ENCODE measurements around the gene VRK2. TPM values are rescaled to one million over a fixed set of nuclear protein-coding genes. Genes with fewer than 3 reads are reported as not detected.

The VRK2 gene
- polyA plus RNA-seq, 1 donor from 2014 or later, result 0.45 TPM

- TF ChIP-seq MXI1 (conservative IDR thresholded peaks at IDR 0.05; ENCODE audit: poor library complexity, severe bottlenecking) (no peak), EP300 (conservative IDR thresholded peaks at IDR 0.05; ENCODE audit: poor library complexity, severe bottlenecking) (no peak)
- Histone ChIP-seq H3K4me3 (ENCODE audit: low read length) (no peak overlapping the region), H3K9me2 (ENCODE audit: insufficient read depth, low read length) (no peaks in the 10 kb centered on the region), H3F3A (ENCODE audit: insufficient read depth, low read length, poor library complexity, severe bottlenecking) (no peaks in the 10 kb centered on the region), H3K9me3 (ENCODE audit: low read length) (no peaks in the 10 kb centered on the region), H3K4me2 (ENCODE audit: low read length) (no peak overlapping the region), H3K27me3 (ENCODE audit: insufficient read depth, low read depth, low read length) (peaks cover 19% of the 10 kb centered on the region), H3K27ac (ENCODE audit: low read length) (no peak overlapping the region), H3K9ac (ENCODE audit: low read length) (no peak overlapping the region), H2AFZ (ENCODE audit: low read depth, low read length) (no peak overlapping the region), H3K36me3 (ENCODE audit: insufficient read depth, low read length) (no peaks in the 10 kb centered on the region), H3K79me2 (replicated peaks; ENCODE audit: insufficient read depth, low read length) (no peaks in the 10 kb centered on the region), H4K20me1 (ENCODE audit: insufficient read depth) (no peaks in the 10 kb centered on the region)
These were observed 1.4 kb downstream of the VRK2 start for GRCh38 chr2:58047961-58048360.

GRCh38 chr2:58051445-58051844 is 4.8 kb downstream of the VRK2 start:
- H2AFZ ChIP-seq (ENCODE audit: low read depth, low read length), result no peak overlapping the region
- H3K9me2 ChIP-seq (ENCODE audit: insufficient read depth, low read length), result no peaks in the 10 kb centered on the region
- H3F3A ChIP-seq (ENCODE audit: insufficient read depth, low read length, poor library complexity, severe bottlenecking), result no peaks in the 10 kb centered on the region
- peaks cover 13% of the 10 kb centered on the region for H3K27me3 ChIP-seq (ENCODE audit: insufficient read depth, low read depth, low read length)
- TF ChIP-seq EZH2 (IDR thresholded peaks at IDR 0.05; ENCODE audit: borderline replicate concordance, insufficient read depth, low read length, poor library complexity, severe bottlenecking) (no peak), RAD21 (conservative IDR thresholded peaks at IDR 0.05) (no peak), SMC3 (conservative IDR thresholded peaks at IDR 0.05; ENCODE audit: poor library complexity) (no peak)
- H3K79me2 ChIP-seq (replicated peaks; ENCODE audit: insufficient read depth, low read length), result no peaks in the 10 kb centered on the region
- H3K9ac ChIP-seq (ENCODE audit: low read length), result no peak overlapping the region
- H3K4me2 ChIP-seq (ENCODE audit: low read length), result no peak overlapping the region
- H3K36me3 ChIP-seq (ENCODE audit: insufficient read depth, low read length), result no peaks in the 10 kb centered on the region
- no peak overlapping the region for H3K4me3 ChIP-seq (ENCODE audit: low read length)
- no peaks in the 10 kb centered on the region for H3K9me3 ChIP-seq (ENCODE audit: low read length)
- H3K27ac ChIP-seq (ENCODE audit: low read length), result no peak overlapping the region
- H4K20me1 ChIP-seq (ENCODE audit: insufficient read depth), result no peaks in the 10 kb centered on the region

- Histone ChIP-seq H3F3A (ENCODE audit: insufficient read depth, low read length, poor library complexity, severe bottlenecking) (no peaks in the 10 kb centered on the region), H3K27me3 (ENCODE audit: insufficient read depth, low read depth, low read length) (no peaks in the 10 kb centered on the region), H4K20me1 (ENCODE audit: insufficient read depth) (no peaks in the 10 kb centered on the region), H3K4me2 (ENCODE audit: low read length) (no peak overlapping the region), H3K27ac (ENCODE audit: low read length) (no peak overlapping the region), H3K36me3 (ENCODE audit: insufficient read depth, low read length) (no peaks in the 10 kb centered on the region), H2AFZ (ENCODE audit: low read depth, low read length) (no peak overlapping the region), H3K9me2 (ENCODE audit: insufficient read depth, low read length) (no peaks in the 10 kb centered on the region), H3K79me2 (replicated peaks; ENCODE audit: insufficient read depth, low read length) (no peaks in the 10 kb centered on the region), H3K4me3 (ENCODE audit: low read length) (no peak overlapping the region), H3K9ac (ENCODE audit: low read length) (no peak overlapping the region), H3K9me3 (ENCODE audit: low read length) (no peaks in the 10 kb centered on the region)
- TF ChIP-seq RAD21 (conservative IDR thresholded peaks at IDR 0.05), result no peak
- TF ChIP-seq SMC3 (conservative IDR thresholded peaks at IDR 0.05; ENCODE audit: poor library complexity), result no peak
- TF ChIP-seq TAF1 (IDR thresholded peaks at IDR 0.05; ENCODE audit: low read depth), result no peak
- no peak for TF ChIP-seq POLR2AphosphoS5 (IDR thresholded peaks at IDR 0.05)
- TF ChIP-seq MXI1 (conservative IDR thresholded peaks at IDR 0.05; ENCODE audit: poor library complexity, severe bottlenecking), result no peak
These were observed 6.4 kb downstream of the VRK2 start for GRCh38 chr2:58052978-58053377.

DNA sequence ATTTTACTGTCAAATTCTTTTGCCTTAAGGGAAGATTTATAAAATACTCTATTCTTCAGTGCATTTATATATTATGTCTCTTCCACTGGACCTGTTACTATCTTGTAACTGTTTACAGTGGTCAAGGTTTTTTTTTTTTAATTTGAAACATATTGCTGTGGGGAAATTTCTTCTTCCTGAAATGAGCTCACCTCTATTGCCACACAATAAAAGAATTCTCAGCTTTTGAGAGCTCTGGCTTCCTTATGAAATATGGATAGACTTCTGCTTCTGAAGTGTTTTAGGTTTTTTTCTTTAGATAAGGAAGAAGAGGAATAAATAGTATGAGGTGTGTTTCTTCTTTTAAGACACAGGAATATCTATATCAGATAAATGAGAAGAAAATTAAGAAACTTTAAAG is 7.7 kb downstream of the VRK2 start:
- TF ChIP-seq EZH2 (IDR thresholded peaks at IDR 0.05; ENCODE audit: borderline replicate concordance, insufficient read depth, low read length, poor library complexity, severe bottlenecking) (no peak), MXI1 (conservative IDR thresholded peaks at IDR 0.05; ENCODE audit: poor library complexity, severe bottlenecking) (no peak), POLR2AphosphoS5 (IDR thresholded peaks at IDR 0.05) (no peak), SMC3 (conservative IDR thresholded peaks at IDR 0.05; ENCODE audit: poor library complexity) (no peak), REST (IDR thresholded peaks at IDR 0.05; ENCODE audit: borderline replicate concordance) (no peak), EP300 (conservative IDR thresholded peaks at IDR 0.05; ENCODE audit: poor library complexity, severe bottlenecking) (no peak), TAF1 (IDR thresholded peaks at IDR 0.05; ENCODE audit: low read depth) (no peak)
- TF ChIP-seq, protein P1, sequence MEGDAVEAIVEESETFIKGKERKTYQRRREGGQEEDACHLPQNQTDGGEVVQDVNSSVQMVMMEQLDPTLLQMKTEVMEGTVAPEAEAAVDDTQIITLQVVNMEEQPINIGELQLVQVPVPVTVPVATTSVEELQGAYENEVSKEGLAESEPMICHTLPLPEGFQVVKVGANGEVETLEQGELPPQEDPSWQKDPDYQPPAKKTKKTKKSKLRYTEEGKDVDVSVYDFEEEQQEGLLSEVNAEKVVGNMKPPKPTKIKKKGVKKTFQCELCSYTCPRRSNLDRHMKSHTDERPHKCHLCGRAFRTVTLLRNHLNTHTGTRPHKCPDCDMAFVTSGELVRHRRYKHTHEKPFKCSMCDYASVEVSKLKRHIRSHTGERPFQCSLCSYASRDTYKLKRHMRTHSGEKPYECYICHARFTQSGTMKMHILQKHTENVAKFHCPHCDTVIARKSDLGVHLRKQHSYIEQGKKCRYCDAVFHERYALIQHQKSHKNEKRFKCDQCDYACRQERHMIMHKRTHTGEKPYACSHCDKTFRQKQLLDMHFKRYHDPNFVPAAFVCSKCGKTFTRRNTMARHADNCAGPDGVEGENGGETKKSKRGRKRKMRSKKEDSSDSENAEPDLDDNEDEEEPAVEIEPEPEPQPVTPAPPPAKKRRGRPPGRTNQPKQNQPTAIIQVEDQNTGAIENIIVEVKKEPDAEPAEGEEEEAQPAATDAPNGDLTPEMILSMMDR (IDR thresholded peaks at IDR 0.05; ENCODE audit: poor library complexity, severe bottlenecking), result no peak
- no peaks in the 10 kb centered on the region for H3K79me2 ChIP-seq (replicated peaks; ENCODE audit: insufficient read depth, low read length)
- no peaks in the 10 kb centered on the region for H3K27me3 ChIP-seq (ENCODE audit: insufficient read depth, low read depth, low read length)
- H3K9ac ChIP-seq (ENCODE audit: low read length), result no peak overlapping the region
- H3K9me3 ChIP-seq (ENCODE audit: low read length), result no peaks in the 10 kb centered on the region
- no peak overlapping the region for H3K27ac ChIP-seq (ENCODE audit: low read length)
- no peaks in the 10 kb centered on the region for H4K20me1 ChIP-seq (ENCODE audit: insufficient read depth)
- no peaks in the 10 kb centered on the region for H3K9me2 ChIP-seq (ENCODE audit: insufficient read depth, low read length)
- no peak overlapping the region for H3K4me2 ChIP-seq (ENCODE audit: low read length)
- no peak overlapping the region for H2AFZ ChIP-seq (ENCODE audit: low read depth, low read length)
- no peaks in the 10 kb centered on the region for H3K36me3 ChIP-seq (ENCODE audit: insufficient read depth, low read length)
- no peak overlapping the region for H3K4me3 ChIP-seq (ENCODE audit: low read length)
- H3F3A ChIP-seq (ENCODE audit: insufficient read depth, low read length, poor library complexity, severe bottlenecking), result no peaks in the 10 kb centered on the region
